HepG2 (cell line): ENCODE measurements around the gene AHCTF1. TPM values are rescaled to one million over a fixed set of nuclear protein-coding genes. Genes with fewer than 3 reads are reported as not detected.

ENCODE experiments used
- CBX2 ChIP-seq, 2 experiments: fragments of 200-600 bp in 1 of 2; sonication (generic); formaldehyde crosslinking in 1 of 2; IDR thresholded peaks; 2 replicates each; pipeline versions ENCODE4 v1.7.0 to v1.8.1; 2018 to 2022; ENCODE audit warnings: low read depth in 2 of 2, low read length in 1 of 2, mild to moderate bottlenecking in 1 of 2, missing genetic modification reagents in 1 of 2
- MED1 ChIP-seq: sonication (generic); formaldehyde crosslinking; IDR thresholded peaks from 2 replicates; pipeline ENCODE4 v1.4.0; 2020; ENCODE audit warnings: missing genetic modification reagents
- NAIF1 ChIP-seq: sonication (generic); formaldehyde crosslinking; IDR thresholded peaks from 2 replicates; pipeline ENCODE4 v1.5.0; 2020; ENCODE audit warnings: mild to moderate bottlenecking, missing genetic modification reagents, borderline replicate concordance
- NCOA5 ChIP-seq: sonication (generic); formaldehyde crosslinking; IDR thresholded peaks from 2 replicates; pipeline ENCODE4 v1.4.0; 2020; ENCODE audit warnings: missing genetic modification reagents
- PHF20 ChIP-seq: sonication (generic); formaldehyde crosslinking; IDR thresholded peaks from 2 replicates; pipeline ENCODE4 v1.5.0; 2020; ENCODE audit warnings: mild to moderate bottlenecking, missing genetic modification reagents
- RAD51 ChIP-seq: fragments of 450-650 bp; IDR thresholded peaks from 2 replicates; pipeline ENCODE4 v1.6.1; 2016; ENCODE audit warnings: borderline replicate concordance
- REPIN1 ChIP-seq: sonication (generic); formaldehyde crosslinking; IDR thresholded peaks from 2 replicates; pipeline ENCODE4 v1.8.0; 2022; ENCODE audit warnings: missing genetic modification reagents, low read depth, mild to moderate bottlenecking, borderline replicate concordance
- SOX6 ChIP-seq, 2 experiments: fragments of 450-650 bp in 1 of 2; sonication (generic) in 1 of 2; formaldehyde crosslinking in 1 of 2; IDR thresholded peaks; 2 replicates each; pipeline versions ENCODE4 v1.4.0 to v1.6.1; 2017 to 2020; ENCODE audit warnings: antibody characterized with exemption in 1 of 2, mild to moderate bottlenecking in 1 of 2, missing genetic modification reagents in 1 of 2
- TBL1XR1 ChIP-seq: fragments of 150-350 bp; IDR thresholded peaks from 2 replicates; pipeline ENCODE4 v1.6.1; 2014; ENCODE audit warnings: borderline replicate concordance, low read length; ENCODE audit not compliant: partially characterized antibody
- ZNF12 ChIP-seq: sonication (generic); formaldehyde crosslinking; IDR thresholded peaks from 2 replicates; pipeline ENCODE4 v1.5.0; 2020; ENCODE audit warnings: missing genetic modification reagents
- ZNF205 ChIP-seq: IDR thresholded peaks from 2 replicates; pipeline ENCODE4 v1.6.1; 2018; ENCODE audit warnings: missing biosample characterization, missing genetic modification reagents
- ZNF264 ChIP-seq: sonication (generic); formaldehyde crosslinking; IDR thresholded peaks from 2 replicates; pipeline ENCODE4 v1.4.0; 2020; ENCODE audit warnings: missing genetic modification reagents
- ZNF746 ChIP-seq: sonication (generic); formaldehyde crosslinking; IDR thresholded peaks from 2 replicates; pipeline ENCODE4 v1.8.0; 2022; ENCODE audit warnings: mild to moderate bottlenecking, missing genetic modification reagents
- polyA plus RNA-seq, 8 experiments: library from polyadenylated mRNA; depleted of rRNA in 3 of 8; stranded (reverse) in 7 of 8; unstranded in 1 of 8; fragments of >200 nt; fragmentation: Illumina TruSeq in 4 of 8; extraction: Trizol in 4 of 8; gene quantifications; 2 replicates each; pipeline versions ENCODE4 v1.2.1 to v1.2.3, GENCODE V29; 2011 to 2016; ENCODE audit warnings: low read depth in 4 of 8, missing spikeins in 1 of 8, mixed read lengths in 1 of 8; ENCODE audit not compliant: insufficient read depth in 1 of 8
- total RNA-seq, 5 experiments: library from RNA; depleted of rRNA; stranded (reverse); fragments of >200 nt; fragmentation: Illumina TruSeq; extraction: Trizol; gene quantifications; 2 replicates each; pipeline ENCODE4 v1.2.3, GENCODE V29; 2016; ENCODE audit warnings: low read depth in 1 of 5
- TF ChIP-seq, protein P1 (sequence below): sonication (generic); formaldehyde crosslinking; IDR thresholded peaks from 2 replicates; pipeline ENCODE4 v1.4.0; 2020; ENCODE audit warnings: missing genetic modification reagents
- TF ChIP-seq, protein P2 (sequence below): sonication (generic); formaldehyde crosslinking; conservative IDR thresholded peaks from 2 replicates; pipeline ENCODE4 v1.4.0; 2020; ENCODE audit warnings: mild to moderate bottlenecking, missing genetic modification reagents, moderate library complexity
- TF ChIP-seq, protein P3 (sequence below), 2 experiments: IDR thresholded peaks; 2 replicates each; pipeline ENCODE4 v1.6.1; 2011 to 2012; ENCODE audit warnings: low read length in 2 of 2, borderline replicate concordance in 1 of 2, low read depth in 1 of 2, mild to moderate bottlenecking in 1 of 2, moderate library complexity in 1 of 2
- TF ChIP-seq, protein P4 (sequence below): sonication (generic); formaldehyde crosslinking; IDR thresholded peaks from 2 replicates; pipeline ENCODE4 v1.8.0; 2022; ENCODE audit warnings: mild to moderate bottlenecking, missing genetic modification reagents, moderate library complexity

The AHCTF1 gene
- total and polyA plus RNA-seq, 2 of the 13 experiments (the other 11 are each of a cell fraction or from before 2014, with no cell fraction given), result 16.6 to 45.9 TPM

DNA sequence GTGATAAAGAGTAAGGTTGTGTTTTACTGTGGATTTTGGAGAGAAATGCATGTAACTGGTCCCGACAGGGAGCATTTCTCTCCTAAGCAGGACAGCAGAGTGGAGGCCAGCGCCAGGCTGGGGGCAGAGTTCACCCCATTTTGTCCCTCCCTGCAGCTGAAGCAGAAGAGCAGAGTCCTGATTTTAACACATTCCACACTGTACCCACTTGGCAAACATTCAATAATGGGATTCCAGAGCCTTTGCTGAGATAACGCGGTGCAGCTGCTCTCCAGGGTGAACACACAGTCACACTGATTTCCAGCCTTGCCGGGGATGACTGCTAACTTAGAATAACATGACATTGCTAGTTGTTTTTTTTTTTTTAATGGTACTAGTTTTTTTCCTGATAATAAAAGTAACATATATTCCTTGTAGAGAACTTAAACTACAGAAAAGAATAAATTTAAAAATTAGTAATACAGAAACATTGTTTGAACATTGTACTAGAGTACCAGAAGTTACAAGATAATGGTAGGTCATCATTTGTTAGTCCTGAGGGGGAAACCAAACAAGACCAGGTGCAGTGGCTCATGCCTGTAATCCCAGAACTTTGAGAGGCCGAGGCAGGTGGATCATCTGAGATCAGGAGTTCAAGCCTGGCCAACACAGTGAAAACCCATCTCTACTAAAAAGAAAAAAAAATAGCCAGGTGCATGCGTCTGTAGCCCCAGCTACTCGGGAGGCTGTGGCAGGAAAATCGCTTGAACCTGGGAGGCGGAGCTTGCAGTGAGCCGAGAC, 130.3 kb downstream of the AHCTF1 start (continued):
- TF ChIP-seq, protein P1, sequence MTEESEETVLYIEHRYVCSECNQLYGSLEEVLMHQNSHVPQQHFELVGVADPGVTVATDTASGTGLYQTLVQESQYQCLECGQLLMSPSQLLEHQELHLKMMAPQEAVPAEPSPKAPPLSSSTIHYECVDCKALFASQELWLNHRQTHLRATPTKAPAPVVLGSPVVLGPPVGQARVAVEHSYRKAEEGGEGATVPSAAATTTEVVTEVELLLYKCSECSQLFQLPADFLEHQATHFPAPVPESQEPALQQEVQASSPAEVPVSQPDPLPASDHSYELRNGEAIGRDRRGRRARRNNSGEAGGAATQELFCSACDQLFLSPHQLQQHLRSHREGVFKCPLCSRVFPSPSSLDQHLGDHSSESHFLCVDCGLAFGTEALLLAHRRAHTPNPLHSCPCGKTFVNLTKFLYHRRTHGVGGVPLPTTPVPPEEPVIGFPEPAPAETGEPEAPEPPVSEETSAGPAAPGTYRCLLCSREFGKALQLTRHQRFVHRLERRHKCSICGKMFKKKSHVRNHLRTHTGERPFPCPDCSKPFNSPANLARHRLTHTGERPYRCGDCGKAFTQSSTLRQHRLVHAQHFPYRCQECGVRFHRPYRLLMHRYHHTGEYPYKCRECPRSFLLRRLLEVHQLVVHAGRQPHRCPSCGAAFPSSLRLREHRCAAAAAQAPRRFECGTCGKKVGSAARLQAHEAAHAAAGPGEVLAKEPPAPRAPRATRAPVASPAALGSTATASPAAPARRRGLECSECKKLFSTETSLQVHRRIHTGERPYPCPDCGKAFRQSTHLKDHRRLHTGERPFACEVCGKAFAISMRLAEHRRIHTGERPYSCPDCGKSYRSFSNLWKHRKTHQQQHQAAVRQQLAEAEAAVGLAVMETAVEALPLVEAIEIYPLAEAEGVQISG (CRISPR knock-in tag), result peak; percentile 40; the same call in 1 of the 2 replicates
- TF ChIP-seq MED1 (CRISPR knock-in tag) (peak; percentile 35; the same call in 1 of the 2 replicates), PHF20 (no peak), RAD51 (no peak), SOX6 (IDR thresholded peaks at IDR 0.05) (no peak), SOX6 (CRISPR knock-in tag; IDR thresholded peaks at IDR 0.05) (peak; percentile 51; the same call in 1 of the 2 replicates), ZNF746 (CRISPR knock-in tag) (no peak), NAIF1 (no peak), REPIN1 (CRISPR knock-in tag) (peak; percentile 29; the same call in 1 of the 2 replicates), NCOA5 (CRISPR knock-in tag) (no peak), TBL1XR1 (no peak), ZNF264 (CRISPR knock-in tag) (0 out of 2 replicates have a peak, but pooled peaks have one; percentile 41), CBX2 (IDR thresholded peaks at IDR 0.05; ENCODE audit: low read depth, low read length) (no peak), CBX2 (CRISPR knock-in tag; IDR thresholded peaks at IDR 0.05; ENCODE audit: low read depth) (no peak), ZNF205 (CRISPR knock-in tag) (peak; percentile 40; the same call in 1 of the 2 replicates), ZNF12 (CRISPR knock-in tag) (no peak)
- TF ChIP-seq, protein P2, sequence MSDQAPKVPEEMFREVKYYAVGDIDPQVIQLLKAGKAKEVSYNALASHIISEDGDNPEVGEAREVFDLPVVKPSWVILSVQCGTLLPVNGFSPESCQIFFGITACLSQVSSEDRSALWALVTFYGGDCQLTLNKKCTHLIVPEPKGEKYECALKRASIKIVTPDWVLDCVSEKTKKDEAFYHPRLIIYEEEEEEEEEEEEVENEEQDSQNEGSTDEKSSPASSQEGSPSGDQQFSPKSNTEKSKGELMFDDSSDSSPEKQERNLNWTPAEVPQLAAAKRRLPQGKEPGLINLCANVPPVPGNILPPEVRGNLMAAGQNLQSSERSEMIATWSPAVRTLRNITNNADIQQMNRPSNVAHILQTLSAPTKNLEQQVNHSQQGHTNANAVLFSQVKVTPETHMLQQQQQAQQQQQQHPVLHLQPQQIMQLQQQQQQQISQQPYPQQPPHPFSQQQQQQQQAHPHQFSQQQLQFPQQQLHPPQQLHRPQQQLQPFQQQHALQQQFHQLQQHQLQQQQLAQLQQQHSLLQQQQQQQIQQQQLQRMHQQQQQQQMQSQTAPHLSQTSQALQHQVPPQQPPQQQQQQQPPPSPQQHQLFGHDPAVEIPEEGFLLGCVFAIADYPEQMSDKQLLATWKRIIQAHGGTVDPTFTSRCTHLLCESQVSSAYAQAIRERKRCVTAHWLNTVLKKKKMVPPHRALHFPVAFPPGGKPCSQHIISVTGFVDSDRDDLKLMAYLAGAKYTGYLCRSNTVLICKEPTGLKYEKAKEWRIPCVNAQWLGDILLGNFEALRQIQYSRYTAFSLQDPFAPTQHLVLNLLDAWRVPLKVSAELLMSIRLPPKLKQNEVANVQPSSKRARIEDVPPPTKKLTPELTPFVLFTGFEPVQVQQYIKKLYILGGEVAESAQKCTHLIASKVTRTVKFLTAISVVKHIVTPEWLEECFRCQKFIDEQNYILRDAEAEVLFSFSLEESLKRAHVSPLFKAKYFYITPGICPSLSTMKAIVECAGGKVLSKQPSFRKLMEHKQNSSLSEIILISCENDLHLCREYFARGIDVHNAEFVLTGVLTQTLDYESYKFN (CRISPR knock-in tag), result peak; percentile 80
- TF ChIP-seq, protein P3, sequence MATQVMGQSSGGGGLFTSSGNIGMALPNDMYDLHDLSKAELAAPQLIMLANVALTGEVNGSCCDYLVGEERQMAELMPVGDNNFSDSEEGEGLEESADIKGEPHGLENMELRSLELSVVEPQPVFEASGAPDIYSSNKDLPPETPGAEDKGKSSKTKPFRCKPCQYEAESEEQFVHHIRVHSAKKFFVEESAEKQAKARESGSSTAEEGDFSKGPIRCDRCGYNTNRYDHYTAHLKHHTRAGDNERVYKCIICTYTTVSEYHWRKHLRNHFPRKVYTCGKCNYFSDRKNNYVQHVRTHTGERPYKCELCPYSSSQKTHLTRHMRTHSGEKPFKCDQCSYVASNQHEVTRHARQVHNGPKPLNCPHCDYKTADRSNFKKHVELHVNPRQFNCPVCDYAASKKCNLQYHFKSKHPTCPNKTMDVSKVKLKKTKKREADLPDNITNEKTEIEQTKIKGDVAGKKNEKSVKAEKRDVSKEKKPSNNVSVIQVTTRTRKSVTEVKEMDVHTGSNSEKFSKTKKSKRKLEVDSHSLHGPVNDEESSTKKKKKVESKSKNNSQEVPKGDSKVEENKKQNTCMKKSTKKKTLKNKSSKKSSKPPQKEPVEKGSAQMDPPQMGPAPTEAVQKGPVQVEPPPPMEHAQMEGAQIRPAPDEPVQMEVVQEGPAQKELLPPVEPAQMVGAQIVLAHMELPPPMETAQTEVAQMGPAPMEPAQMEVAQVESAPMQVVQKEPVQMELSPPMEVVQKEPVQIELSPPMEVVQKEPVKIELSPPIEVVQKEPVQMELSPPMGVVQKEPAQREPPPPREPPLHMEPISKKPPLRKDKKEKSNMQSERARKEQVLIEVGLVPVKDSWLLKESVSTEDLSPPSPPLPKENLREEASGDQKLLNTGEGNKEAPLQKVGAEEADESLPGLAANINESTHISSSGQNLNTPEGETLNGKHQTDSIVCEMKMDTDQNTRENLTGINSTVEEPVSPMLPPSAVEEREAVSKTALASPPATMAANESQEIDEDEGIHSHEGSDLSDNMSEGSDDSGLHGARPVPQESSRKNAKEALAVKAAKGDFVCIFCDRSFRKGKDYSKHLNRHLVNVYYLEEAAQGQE (IDR thresholded peaks at IDR 0.05; ENCODE audit: borderline replicate concordance in 1 of 2, low read depth in 1 of 2, low read length in 2 of 2), result 0 out of 4 replicates have a peak, but pooled peaks of 1 of the 2 experiments have one; percentile 41
- TF ChIP-seq, protein P4, sequence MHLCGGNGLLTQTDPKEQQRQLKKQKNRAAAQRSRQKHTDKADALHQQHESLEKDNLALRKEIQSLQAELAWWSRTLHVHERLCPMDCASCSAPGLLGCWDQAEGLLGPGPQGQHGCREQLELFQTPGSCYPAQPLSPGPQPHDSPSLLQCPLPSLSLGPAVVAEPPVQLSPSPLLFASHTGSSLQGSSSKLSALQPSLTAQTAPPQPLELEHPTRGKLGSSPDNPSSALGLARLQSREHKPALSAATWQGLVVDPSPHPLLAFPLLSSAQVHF (CRISPR knock-in tag), result no peak
